ENCODE measurements around the gene TJP2.

The TJP2 gene

GRCh38 chr9:69179037-69179436, 5.0 kb downstream of the TJP2 start:
- TF ChIP-seq CTCF (IDR thresholded peaks at IDR 0.05; ENCODE audit: low read depth, low read length, missing control alignments) = no peak
- no peak for DNase-seq (ENCODE audit: extremely low read depth, low read depth)
- H3K4me3 ChIP-seq (replicated peaks; ENCODE audit: low read depth, low read length) = no peak overlapping the region

GRCh38 chr9:69180200-69180599, 6.1 kb downstream of the TJP2 start:
- TF ChIP-seq CTCF (IDR thresholded peaks at IDR 0.05; ENCODE audit: low read depth, low read length, missing control alignments) = no peak
- H3K4me3 ChIP-seq (replicated peaks; ENCODE audit: low read depth, low read length) = no peak overlapping the region
- no peak for DNase-seq (ENCODE audit: extremely low read depth, low read depth)

GRCh38 chr9:69180670-69181069, 6.6 kb downstream of the TJP2 start:
- H3K4me3 ChIP-seq (replicated peaks; ENCODE audit: low read depth, low read length) = no peak overlapping the region
- no peak for TF ChIP-seq CTCF (IDR thresholded peaks at IDR 0.05; ENCODE audit: low read depth, low read length, missing control alignments)
- DNase-seq (ENCODE audit: extremely low read depth, low read depth) = peak; percentile 97

GRCh38 chr9:69181908-69182353, 7.9 kb downstream of the TJP2 start:
- no peak for TF ChIP-seq CTCF (IDR thresholded peaks at IDR 0.05; ENCODE audit: low read depth, low read length, missing control alignments)
- no peak overlapping the region for H3K4me3 ChIP-seq (replicated peaks; ENCODE audit: low read depth, low read length)
- DNase-seq (ENCODE audit: extremely low read depth, low read depth) = no peak

GRCh38 chr9:69184266-69184665, 10.2 kb downstream of the TJP2 start:
- H3K4me3 ChIP-seq (replicated peaks; ENCODE audit: low read depth, low read length) = no peak overlapping the region
- DNase-seq (ENCODE audit: extremely low read depth, low read depth) = no peak
- no peak for TF ChIP-seq CTCF (IDR thresholded peaks at IDR 0.05; ENCODE audit: low read depth, low read length, missing control alignments)

GRCh38 chr9:69186841-69187611, 12.9 kb downstream of the TJP2 start:
- H3K4me3 ChIP-seq (replicated peaks; ENCODE audit: low read depth, low read length) = no peak overlapping the region
- no peak for DNase-seq (ENCODE audit: extremely low read depth, low read depth)
- TF ChIP-seq CTCF (IDR thresholded peaks at IDR 0.05; ENCODE audit: low read depth, low read length, missing control alignments) = no peak

GRCh38 chr9:69188975-69189374, 14.9 kb downstream of the TJP2 start:
- TF ChIP-seq CTCF (IDR thresholded peaks at IDR 0.05; ENCODE audit: low read depth, low read length, missing control alignments) = no peak
- no peak for DNase-seq (ENCODE audit: extremely low read depth, low read depth)
- H3K4me3 ChIP-seq (replicated peaks; ENCODE audit: low read depth, low read length) = no peak overlapping the region

Measured in HFF-Myc (cell line).